Measurements from ENCODE around the gene MRPS22. TPM values are rescaled to one million over a fixed set of nuclear protein-coding genes. Genes with fewer than 3 reads are reported as not detected.

The MRPS22 gene
- total RNA-seq, 1 experiment from 2014 or later = 95.1 TPM

GRCh38 chr3:139302084-139302800 is 41.6 kb upstream of the MRPS22 start (continued):
- TF ChIP-seq CTCF (IDR thresholded peaks at IDR 0.05 in 2 of 3, conservative IDR thresholded peaks at IDR 0.05 in 1 of 3; ENCODE audit: borderline replicate concordance in 1 of 3, insufficient read depth in 1 of 3, low read depth in 2 of 3, low read length in 2 of 3) = no peak
- TF ChIP-seq ELF1 (IDR thresholded peaks at IDR 0.05; ENCODE audit: borderline replicate concordance, low read depth) = no peak
- no peak for TF ChIP-seq EZH2phosphoT487 (IDR thresholded peaks at IDR 0.05; ENCODE audit: borderline replicate concordance)
- no peak for TF ChIP-seq FOSL1 (IDR thresholded peaks at IDR 0.05; ENCODE audit: low read depth)
- TF ChIP-seq POLR2A (IDR thresholded peaks at IDR 0.05; ENCODE audit: borderline replicate concordance, extremely low read depth, insufficient read depth, insufficient read length) = peak; percentile 21
- no peak for TF ChIP-seq JUND (IDR thresholded peaks at IDR 0.05)
- no peak for TF ChIP-seq SP1 (IDR thresholded peaks at IDR 0.05; ENCODE audit: low read depth)
- TF ChIP-seq EZH2 (IDR thresholded peaks at IDR 0.05) = no peak
- no peak for TF ChIP-seq SRF (IDR thresholded peaks at IDR 0.05; ENCODE audit: low read depth)
- no peak for TF ChIP-seq RAD21 (IDR thresholded peaks at IDR 0.05; ENCODE audit: low read depth)
- no peak for TF ChIP-seq ATF3 (IDR thresholded peaks at IDR 0.05)
- TF ChIP-seq YY1 (IDR thresholded peaks at IDR 0.05; ENCODE audit: extremely low read depth, insufficient replicate concordance, low read depth, low read length) = no peak
- no peak for TF ChIP-seq ZNF274 (IDR thresholded peaks at IDR 0.05; ENCODE audit: low read depth, low read length)
- no peak for TF ChIP-seq CEBPB (IDR thresholded peaks at IDR 0.05; ENCODE audit: low read depth)

Measured in HCT116 (cell line).